GM19239 (cell line): ENCODE results near the gene SH2D1B.
"Not testable (repeated sequence)": the region's sequence is repeated elsewhere in the genome, so short reads cannot be mapped to it uniquely, and the experiment has no call there.

ENCODE experiments used
- DNase-seq: peaks from one replicate; pipeline ENCODE4 v3.0.0; 2011; ENCODE audit warnings: low spot score; ENCODE audit not compliant: insufficient read length
- FAIRE-seq: peaks from 2 replicates; lab custom pipeline; 2011; peaks lifted over from hg19 to GRCh38; lab: Jason Lieb, UNC

SH2D1B gene

GRCh38 chr1:162412002-162412401 is at the start of gene SH2D1B:
SH2D1B (minus strand) TSS chr1:162412136; CDS start chr1:162412016, 120 bp downstream.
- FAIRE-seq (no peak), DNase-seq (no peak)

GRCh38 chr1:162458236-162458635 is 46.3 kb upstream of the SH2D1B start:
- FAIRE-seq (no peak), DNase-seq (no peak)

GRCh38 chr1:162456323-162456722 is 44.4 kb upstream of the SH2D1B start:
- FAIRE-seq (no peak), DNase-seq (no peak)

DNA sequence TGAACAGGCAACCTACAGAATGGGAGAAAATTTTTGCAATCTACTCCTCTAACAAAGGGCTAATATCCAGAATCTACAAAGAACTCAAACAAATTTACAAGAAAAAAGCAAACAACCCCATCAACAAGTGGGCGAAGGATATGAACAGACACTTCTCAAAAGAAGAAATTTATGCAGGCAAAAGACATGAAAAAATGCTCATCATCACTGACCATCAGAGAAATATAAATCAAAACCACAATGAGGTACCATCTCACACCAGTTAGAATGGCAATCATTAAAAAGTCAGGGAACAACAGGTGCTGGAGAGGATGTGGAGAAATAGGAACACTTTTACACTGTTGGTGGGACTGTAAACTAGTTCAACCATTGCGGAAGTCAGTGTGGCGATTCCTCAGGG is 42.4 kb upstream of the SH2D1B start:
- not testable (repeated sequence) for DNase-seq, FAIRE-seq

GRCh38 chr1:162446946-162447345 is 35.0 kb upstream of the SH2D1B start:
- DNase-seq (no peak), FAIRE-seq (no peak)

DNA sequence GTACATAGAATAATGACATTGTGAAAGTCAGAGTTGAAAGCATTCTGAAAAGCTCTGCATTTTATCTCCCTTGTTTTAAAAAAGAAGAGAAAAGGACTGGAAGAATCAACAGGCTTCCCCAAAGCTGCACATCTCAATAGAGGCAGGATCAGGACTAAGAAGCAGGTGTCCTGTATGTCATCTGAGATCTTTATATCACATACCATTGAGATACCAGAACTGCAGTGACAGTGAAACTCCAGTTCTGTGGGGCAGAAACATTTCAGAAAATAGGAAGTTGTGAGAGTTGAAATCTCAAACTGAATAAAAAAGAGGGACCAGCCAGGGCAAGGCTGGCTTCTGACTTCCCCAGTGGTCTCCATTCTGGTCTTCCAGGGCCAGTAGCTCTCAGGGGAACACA is 33.0 kb upstream of the SH2D1B start:
- FAIRE-seq: no peak
- DNase-seq: no peak

DNA sequence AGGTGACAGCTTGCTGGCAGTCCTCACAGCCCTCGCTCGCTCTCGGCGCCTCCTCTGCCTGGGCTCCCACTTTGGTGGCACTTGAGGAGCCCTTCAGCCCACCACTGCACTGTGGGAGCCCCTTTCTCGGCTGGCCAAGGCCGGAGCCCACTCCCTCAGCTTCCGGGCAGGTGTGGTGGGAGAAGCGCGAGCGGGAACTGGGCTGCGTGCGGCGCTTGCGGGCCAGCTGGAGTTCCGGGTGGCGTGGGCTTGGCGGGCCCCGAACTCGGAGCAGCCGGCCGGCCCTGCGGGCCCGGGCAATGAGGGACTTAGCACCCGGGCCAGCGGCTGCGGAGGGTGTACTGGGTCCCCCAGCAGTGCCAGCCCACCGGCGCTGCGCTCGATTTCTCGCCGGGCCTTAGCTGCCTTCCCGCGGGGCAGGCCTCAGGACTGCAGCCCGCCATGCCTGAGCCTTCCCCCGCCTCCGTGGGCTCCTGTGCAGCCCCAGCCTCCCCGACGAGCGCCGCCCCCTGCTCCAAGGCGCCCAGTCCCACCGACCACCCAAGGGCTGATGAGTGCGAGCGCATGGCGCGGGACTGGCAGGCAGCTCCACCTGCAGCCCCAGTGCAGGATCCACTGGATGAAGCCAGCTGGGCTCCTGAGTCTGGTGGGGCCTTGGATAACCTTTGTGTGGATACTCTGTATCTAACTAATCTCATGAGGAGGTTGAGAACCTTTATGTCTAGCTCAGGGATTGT is 21.2 kb upstream of the SH2D1B start:
- not testable (repeated sequence) for FAIRE-seq

GRCh38 chr1:162430583-162430982 is 18.6 kb upstream of the SH2D1B start:
- no peak for FAIRE-seq
- no peak for DNase-seq

More for the DNA sequence above, 21.2 kb upstream of the SH2D1B start:
- not testable (repeated sequence) for DNase-seq

DNA sequence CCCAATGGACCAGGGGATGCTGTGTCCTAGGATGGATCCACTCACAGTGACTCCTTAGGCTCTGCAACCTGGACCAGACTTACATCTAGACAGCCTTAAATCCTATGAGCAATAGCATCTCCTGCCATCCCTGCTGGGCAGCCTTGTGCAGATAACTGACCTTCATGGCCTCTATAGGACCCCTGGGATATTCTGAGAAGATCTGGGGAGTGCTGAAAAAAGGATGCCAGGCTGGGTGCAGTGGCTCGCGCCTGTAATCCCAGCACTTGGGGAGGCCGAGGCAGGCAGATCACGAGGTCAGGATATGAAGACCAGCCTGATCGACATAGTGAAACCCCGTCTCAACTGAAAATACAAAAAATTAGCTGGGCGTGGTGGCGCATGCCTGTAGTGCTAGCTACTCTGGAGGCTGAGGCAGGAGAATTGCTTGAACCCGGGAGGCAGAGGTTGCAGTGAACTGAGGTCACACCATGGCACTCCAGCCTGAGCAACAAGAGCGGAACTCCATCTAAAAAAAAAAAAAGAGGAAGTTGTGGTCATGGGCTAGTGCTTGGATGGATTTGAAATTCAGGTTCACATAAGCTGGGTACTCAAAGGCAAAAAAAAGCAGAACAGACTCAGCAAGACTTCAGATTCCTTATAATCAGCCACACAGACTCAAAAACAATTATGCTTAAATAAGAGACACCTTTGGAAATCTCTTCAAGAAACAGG is 10.9 kb upstream of the SH2D1B start:
- DNase-seq: no peak

DNA sequence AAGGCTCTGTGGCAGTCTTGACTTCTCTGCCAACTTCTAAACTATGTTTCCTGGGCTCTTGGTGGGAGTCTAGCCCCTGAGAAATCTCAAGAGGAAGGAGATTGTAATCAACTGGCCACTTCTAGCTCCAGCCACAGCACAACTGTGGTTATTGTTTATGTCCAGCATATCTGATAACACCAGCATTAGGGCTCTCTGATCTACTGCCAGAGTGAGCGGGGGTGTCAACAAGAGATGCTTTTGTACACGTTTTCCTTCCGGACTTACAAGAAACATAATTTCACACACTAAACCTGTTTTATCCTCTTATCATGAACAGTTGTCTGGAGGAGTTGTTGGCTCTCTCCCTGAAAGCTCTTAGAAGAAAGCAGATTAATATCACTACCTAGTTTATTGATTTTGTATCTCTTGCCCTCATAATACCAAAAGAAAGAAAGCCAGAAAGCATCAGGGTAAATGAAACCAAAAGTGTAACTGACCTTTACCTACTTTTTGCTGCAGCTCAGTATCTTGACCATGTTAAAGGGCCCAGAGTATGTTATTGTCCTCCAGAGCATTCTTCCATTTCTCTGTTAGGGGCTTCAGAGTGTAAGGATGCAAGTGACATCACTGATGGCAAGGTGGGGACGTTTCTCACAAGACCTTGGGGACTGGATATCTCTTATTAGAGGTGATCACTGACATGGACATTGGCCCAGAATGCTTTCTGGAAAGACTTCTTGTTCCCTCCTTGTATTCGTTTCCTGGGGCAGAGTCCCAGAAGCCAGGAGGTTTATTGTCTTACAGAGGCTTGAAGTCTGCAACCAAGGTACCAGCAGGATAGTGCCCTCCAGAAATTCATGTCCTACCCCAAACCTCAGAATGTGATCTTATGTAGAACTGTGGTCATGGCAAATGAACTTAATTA is 9.6 kb upstream of the SH2D1B start:
- no peak for FAIRE-seq
- no peak for DNase-seq

More for the DNA sequence above, 10.9 kb upstream of the SH2D1B start:
- FAIRE-seq: no peak

DNA sequence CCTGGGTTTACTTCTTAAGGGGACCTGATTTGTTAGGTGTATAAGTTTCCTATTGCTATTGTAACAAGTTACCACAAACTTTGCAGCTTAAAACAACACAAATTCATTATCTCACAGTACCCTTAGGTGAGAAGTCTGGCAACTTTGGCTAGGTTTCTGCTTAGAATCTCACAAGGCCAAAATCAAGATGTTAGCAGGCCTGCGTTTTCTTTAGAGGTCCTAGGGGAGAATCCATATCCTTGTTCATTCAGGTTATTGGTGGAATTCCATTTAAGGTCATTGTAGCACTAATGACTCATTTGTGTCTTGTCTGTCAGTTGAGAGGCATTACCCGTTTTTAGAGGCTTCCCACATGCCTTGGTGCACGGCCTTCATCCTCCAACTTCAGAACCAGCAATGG is 8.2 kb upstream of the SH2D1B start:
- DNase-seq: no peak
- no peak for FAIRE-seq

DNA sequence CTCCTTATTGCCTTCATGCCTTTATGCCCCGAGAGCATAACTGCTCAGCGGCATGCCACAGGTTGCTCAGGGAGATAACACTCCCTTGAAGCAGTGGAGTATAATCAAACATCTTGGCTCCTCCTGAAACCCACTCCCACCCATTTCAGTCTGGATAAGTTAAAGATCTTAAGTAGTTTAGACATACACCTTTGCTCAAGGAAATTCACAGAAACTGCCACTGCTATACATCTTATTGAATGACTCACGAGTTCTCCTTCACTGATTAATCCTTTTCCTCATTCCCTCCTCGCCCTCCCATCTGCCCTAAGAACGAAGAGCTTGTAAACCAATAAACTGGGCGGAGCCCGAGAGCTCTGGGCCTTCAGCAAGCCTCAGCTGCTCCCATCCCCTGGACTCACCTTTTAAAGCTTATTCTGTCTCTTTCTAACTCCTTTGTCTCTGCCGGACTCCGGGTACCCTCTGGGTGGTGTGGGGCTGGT is 7.6 kb upstream of the SH2D1B start:
- FAIRE-seq, DNase-seq: not testable (repeated sequence)

DNA sequence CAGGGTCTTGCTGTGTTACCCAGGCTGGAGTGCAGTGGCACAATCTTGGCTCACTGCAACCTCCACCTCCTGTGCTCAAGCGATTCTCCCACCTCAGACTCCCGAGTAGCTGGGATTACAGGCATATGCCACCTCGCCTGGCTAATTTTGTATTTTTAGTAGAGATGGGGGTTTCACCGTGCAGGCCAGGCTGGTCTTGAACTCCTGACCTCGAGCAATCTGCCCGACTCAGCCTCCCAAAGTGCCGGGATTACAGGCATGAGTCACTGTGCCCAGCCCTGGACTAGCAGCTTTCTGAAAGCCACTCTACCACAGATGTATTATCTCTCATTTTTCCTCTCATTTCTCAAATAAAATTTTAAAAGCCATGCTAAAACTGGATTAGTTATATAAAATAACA is 6.6 kb upstream of the SH2D1B start:
- DNase-seq, FAIRE-seq: not testable (repeated sequence)

DNA sequence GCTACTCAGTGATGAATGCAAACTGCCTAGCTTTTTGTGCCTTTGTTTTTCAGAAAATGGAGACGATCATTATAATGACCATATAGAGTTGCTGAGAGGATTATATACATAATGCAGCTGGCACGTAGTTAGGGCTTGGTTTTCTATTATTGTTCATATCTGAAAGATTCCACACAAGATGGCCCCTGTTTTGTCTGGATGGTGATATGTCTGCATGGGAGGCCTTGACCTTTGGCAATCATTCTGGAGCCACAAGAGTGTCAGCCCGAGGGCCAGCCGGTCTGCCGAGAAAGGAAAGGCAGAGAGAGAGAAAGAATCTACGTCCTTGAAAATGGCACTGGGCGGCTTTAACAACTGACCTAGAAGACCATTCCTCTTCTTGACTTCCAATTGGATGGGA is 5.7 kb upstream of the SH2D1B start:
- DNase-seq: no peak
- FAIRE-seq: no peak

DNA sequence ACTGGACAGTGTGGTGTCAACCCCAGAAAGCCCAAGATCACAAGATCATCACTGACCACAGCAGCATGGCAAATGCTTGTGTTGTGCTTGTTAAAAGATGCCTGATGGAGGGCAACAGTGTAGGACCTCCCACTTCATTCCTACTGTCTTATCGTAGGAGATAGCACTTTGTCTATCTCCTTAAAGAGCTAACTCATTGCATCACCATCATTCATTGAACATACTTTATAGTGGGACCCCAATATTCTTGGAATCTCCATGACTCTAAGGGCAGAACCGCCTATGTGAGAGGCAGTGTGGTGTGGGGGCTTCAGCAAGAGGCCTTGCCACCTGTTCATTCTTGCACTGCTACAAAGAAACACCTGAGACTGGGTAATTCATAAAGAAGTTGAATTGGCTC is 5.0 kb upstream of the SH2D1B start:
- no peak for DNase-seq
- no peak for FAIRE-seq

DNA sequence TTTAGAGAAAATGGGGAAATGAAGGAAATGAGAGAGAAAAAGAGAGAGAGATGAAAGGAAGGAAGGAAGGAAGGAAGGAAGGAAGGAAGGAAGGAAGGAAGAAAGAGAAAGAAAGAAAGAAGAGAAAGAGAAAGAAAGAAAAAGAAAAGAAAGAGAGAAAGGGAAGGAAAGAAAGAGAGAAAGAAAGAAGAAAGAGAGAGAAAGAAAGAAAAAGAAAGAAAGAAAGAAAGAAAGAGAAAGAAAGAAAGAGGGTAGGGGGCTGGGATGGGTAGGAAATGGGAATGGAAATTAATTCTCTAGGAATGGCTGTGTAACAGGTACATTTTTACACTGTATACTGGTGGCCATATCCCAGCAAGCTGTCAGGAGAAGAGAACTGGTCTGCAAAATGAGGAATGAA is 4.3 kb upstream of the SH2D1B start:
- FAIRE-seq: no peak

GRCh38 chr1:162407539-162407938 is 4.4 kb downstream of the SH2D1B start:
- FAIRE-seq (no peak), DNase-seq (no peak)

More for the DNA sequence above, 4.3 kb upstream of the SH2D1B start:
- no peak for DNase-seq

DNA sequence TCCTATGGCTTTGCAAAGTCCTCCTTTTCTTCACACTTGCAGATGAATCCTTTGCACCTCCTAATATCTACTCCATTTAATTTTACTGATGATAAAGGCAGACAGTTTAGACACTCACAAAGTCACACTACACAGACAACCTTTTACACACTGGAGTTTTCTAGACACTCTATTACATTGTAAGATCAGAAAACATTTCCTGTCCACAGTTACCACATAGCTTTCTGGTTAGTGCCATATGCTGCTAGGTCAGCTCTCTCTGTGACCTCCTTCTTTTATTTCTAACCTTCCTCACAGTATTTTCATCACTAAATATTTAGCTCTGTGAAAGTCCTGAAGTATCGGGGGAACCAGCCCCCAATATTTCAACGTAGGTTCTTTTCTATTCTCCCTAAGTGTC is 5.1 kb downstream of the SH2D1B start:
- FAIRE-seq: no peak
- no peak for DNase-seq

DNA sequence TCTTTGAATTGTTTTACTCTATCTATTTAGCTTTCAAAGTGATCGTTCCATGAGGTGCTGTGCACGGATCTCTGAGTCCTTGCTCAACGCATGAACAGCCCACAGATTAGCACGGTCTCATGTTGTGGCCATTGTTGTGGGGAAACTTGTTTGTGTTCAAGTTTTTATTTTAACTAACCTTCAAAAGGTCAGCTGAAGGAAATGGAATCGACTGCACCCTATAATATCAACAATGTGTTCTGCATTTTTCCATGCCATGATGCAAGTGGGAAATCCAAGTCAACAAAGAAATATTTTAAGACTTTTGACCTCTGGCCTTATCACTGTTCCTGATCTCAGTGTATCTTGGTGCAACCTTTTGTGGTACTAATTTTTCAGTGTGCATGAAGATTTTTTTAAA is 6.1 kb downstream of the SH2D1B start:
- FAIRE-seq (no peak), DNase-seq (no peak)

GRCh38 chr1:162404550-162405160 is 7.3 kb downstream of the SH2D1B start:
- DNase-seq (no peak), FAIRE-seq (no peak)
